Measurements from ENCODE around the gene MAGEB5.
"Not testable (repeated sequence)": the region's sequence is repeated elsewhere in the genome, so short reads cannot be mapped to it uniquely, and the experiment has no call there.

MAGEB5 gene, protein sequence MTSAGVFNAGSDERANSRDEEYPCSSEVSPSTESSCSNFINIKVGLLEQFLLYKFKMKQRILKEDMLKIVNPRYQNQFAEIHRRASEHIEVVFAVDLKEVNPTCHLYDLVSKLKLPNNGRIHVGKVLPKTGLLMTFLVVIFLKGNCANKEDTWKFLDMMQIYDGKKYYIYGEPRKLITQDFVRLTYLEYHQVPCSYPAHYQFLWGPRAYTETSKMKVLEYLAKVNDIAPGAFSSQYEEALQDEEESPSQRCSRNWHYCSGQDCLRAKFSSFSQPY

GRCh38 chrX:26215869-26216268, at the start of gene MAGEB5:
Gene MAGEB5 (plus strand): TSS chrX:26216169. CDS start chrX:26217302, 1,133 bp downstream.
- DNase-seq (ENCODE audit: low read depth) = no peak

- DNase-seq (ENCODE audit: low read depth) = no peak
These were observed 23.8 kb upstream of the MAGEB5 start, which contains the start of gene MAGEB6 for GRCh38 chrX:26192204-26192603. Gene MAGEB6 (plus strand): TSS chrX:26192440. CDS start chrX:26193847, 1,407 bp downstream.

DNA sequence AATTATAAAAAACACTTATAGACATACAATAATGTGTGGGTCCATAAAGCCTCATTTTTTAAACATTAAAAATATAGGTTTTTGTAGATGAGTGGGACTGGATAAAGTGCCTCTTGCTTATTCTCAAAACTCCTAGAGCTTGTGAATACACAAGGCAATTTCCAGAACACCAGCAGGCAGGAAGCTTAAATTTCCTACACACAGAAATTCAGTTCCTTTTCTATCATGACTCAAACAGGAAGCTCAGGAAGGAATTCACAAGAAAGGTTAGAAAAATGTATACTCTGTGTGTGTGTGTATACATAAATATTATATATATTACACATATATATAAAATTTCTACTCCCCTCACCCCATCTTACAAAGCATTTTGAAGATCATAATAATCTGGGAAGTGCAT, 12.4 kb upstream of the MAGEB5 start:
- DNase-seq (ENCODE audit: low read depth) = no peak

- not testable (repeated sequence) for DNase-seq (ENCODE audit: low read depth)
These were observed 11.3 kb upstream of the MAGEB5 start for GRCh38 chrX:26204717-26205116.

DNA sequence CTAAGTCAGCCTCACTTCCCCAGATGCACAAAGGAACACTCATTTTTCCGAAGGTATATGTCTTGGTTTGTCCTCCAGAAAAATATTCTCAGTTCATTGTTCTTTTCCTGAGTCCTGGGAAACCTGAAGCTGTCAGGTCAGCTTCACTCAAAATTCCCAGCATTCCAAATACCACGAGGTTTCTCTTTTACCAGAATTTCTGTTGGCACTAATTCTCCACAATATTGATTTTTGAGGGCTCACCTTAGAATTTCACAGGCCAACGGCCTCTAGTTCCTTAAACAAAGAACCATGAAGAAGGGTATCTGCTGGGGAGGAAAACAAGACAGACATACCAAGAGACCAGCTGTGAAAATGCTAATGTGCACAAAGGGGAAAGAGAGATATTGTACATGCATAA, 8.0 kb upstream of the MAGEB5 start:
- no peak for DNase-seq (ENCODE audit: low read depth)

DNA sequence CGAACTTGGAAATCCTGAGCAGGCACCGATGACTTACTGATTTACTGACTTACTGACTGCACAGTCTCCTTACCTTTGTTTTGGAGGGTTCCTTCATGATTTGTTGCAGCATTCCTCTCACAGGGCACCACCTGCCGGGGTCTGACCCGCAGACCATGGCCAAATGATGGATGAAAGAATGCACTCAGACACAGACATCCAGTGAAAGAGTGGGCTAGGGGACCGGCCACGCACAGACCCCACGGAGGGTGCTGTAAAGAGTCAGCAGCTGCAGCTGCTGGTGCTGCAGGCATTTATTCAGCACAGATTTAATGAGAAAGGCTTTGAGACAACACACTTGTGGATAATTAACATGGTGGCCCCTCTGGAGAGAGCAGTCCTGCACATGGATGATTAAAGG, 3.4 kb downstream of the MAGEB5 start:
- no peak for DNase-seq (ENCODE audit: low read depth)

DNA sequence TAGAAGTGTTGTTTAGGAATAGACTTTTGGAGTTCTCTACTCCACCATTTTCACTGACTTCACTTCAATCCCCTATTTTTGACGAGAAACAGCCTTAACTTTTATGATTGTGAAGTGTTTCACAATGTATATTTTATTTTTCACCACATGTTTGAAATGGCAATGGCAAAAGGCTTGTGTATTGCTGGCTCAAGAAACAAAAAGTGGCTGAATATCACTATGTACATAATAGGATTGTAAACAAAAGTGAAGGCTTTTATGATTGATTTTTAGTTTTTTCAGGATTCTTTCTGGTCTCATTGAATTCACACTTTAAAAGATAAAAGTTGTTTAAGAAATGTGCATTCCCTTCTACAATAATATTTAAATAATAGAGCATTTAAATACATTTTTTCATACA, 18.2 kb downstream of the MAGEB5 start:
- DNase-seq (ENCODE audit: low read depth) = no peak

DNA sequence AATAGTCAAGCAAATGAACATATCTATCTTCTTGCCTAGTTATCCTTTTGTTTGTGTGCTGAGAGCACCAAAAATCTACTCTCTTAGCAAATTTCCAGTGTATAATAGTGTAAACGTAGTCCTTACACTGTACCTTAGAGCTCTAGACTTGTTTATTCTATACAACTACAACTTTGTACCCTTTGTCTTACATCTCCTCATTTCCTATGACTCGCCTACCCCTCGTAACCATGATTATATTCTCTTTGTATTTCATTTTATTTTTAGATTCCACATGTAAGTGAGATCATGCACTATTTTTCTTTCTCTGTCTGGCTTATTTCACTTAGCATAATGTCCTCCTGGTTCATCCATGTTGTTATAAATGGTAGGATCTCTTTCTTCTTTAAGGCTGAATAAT, 37.6 kb downstream of the MAGEB5 start:
- DNase-seq (ENCODE audit: low read depth) = no peak

- DNase-seq (ENCODE audit: low read depth) = no peak
These were observed 38.5 kb downstream of the MAGEB5 start for GRCh38 chrX:26254436-26254835.

- peak; percentile 49 for DNase-seq (ENCODE audit: low read depth)
These were observed 46.2 kb downstream of the MAGEB5 start for GRCh38 chrX:26262121-26262523.
